VCaP (cell line): ENCODE measurements around the gene TCL1B.

Experiments used
- H3K27ac ChIP-seq: fragments of 450-650 bp; 2 replicates; pipeline ENCODE4 v1.5.1; 2017
- CTCF ChIP-seq: fragments of 450-650 bp; conservative IDR thresholded peaks from 2 replicates; pipeline ENCODE4 v1.5.1; 2017; ENCODE audit warnings: mild to moderate bottlenecking, moderate library complexity

The TCL1B gene

GRCh38 chr14:95703805-95704204, 17.6 kb downstream of the TCL1B start:
- no peak overlapping the region for H3K27ac ChIP-seq

GRCh38 chr14:95705518-95705917, 19.3 kb downstream of the TCL1B start:
- H3K27ac ChIP-seq, result no peak overlapping the region
- no peak for TF ChIP-seq CTCF

More at GRCh38 chr14:95703805-95704204, 17.6 kb downstream of the TCL1B start:
- no peak for TF ChIP-seq CTCF

- TF ChIP-seq CTCF, result no peak
- H3K27ac ChIP-seq, result no peak overlapping the region
Measured at GRCh38 chr14:95707327-95707726, 21.1 kb downstream of the TCL1B start.

GRCh38 chr14:95710106-95710505, 23.9 kb downstream of the TCL1B start:
- H3K27ac ChIP-seq, result no peak overlapping the region
- TF ChIP-seq CTCF, result no peak

- TF ChIP-seq CTCF, result no peak
- H3K27ac ChIP-seq, result no peak overlapping the region
Measured at GRCh38 chr14:95711476-95712176, 25.4 kb downstream of the TCL1B start.

GRCh38 chr14:95712398-95712797, 26.2 kb downstream of the TCL1B start:
- no peak overlapping the region for H3K27ac ChIP-seq
- TF ChIP-seq CTCF, result no peak

- TF ChIP-seq CTCF, result no peak
Measured at GRCh38 chr14:95713596-95714371, 27.6 kb downstream of the TCL1B start, which contains the start of gene TCL1A. TCL1A (minus strand) TSS chr14:95714125; CDS start chr14:95714066, 59 bp downstream.

More at GRCh38 chr14:95713596-95714371, 27.6 kb downstream of the TCL1B start, which contains the start of gene TCL1A:
- H3K27ac ChIP-seq, result no peak within 1 kb of the TSS
